GM12878 (cell line): Measurements from ENCODE around the gene KMO.

Source experiments
- ATF2 ChIP-seq: IDR thresholded peaks from 2 replicates; pipeline ENCODE4 v1.6.1; 2012; ENCODE audit warnings: low read length, inconsistent platforms
- CTCF ChIP-seq, 3 experiments: IDR thresholded peaks in 2 of 3; conservative IDR thresholded peaks in 1 of 3; 2 replicates each; pipeline ENCODE4 v1.5.1; 2011; ENCODE audit warnings: low read depth in 3 of 3, low read length in 3 of 3, mild to moderate bottlenecking in 3 of 3, control low read depth in 2 of 3, moderate library complexity in 2 of 3, inconsistent platforms in 1 of 3, mixed read lengths in 1 of 3; ENCODE audit not compliant: control insufficient read depth in 2 of 3, insufficient read depth in 1 of 3; ENCODE audit errors: extremely low read depth in 1 of 3
- GABPA ChIP-seq: IDR thresholded peaks from 2 replicates; pipeline ENCODE4 v1.6.1; 2014; ENCODE audit warnings: antibody characterized with exemption, low read depth, mild to moderate bottlenecking, inconsistent platforms
- MAX ChIP-seq: IDR thresholded peaks from 2 replicates; pipeline ENCODE4 v1.6.1; 2012; ENCODE audit warnings: low read depth, low read length, improper control_type of control experiment

GRCh38 chr1:241531195-241532161, 700 bp upstream of the KMO start:
- peak; percentile 16 to 64 (median 53); a peak in 4 of 6 replicates for TF ChIP-seq CTCF (IDR thresholded peaks at IDR 0.05 in 2 of 3, conservative IDR thresholded peaks at IDR 0.05 in 1 of 3; ENCODE audit: control insufficient read depth in 2 of 3, extremely low read depth in 1 of 3, insufficient read depth in 1 of 3, low read depth in 3 of 3, low read length in 3 of 3)
- no peak for TF ChIP-seq MAX
- TF ChIP-seq ATF2 = peak; percentile 72
- no peak for TF ChIP-seq GABPA
